GM23248 (cell line): Measurements from ENCODE around the gene OSGIN1. TPM values are rescaled to one million over a fixed set of nuclear protein-coding genes. Genes with fewer than 3 reads are reported as not detected.

Source experiments
- DNase-seq: peaks from one replicate; pipeline ENCODE4 v3.0.0-alpha.2; 2015
- H2AFZ ChIP-seq: fragments of 200-600 bp; sonication (generic); 2 replicates; pipeline ENCODE4 v1.6.1; 2016; ENCODE audit warnings: antibody characterized with exemption
- H3F3A ChIP-seq: fragments of 200-600 bp; sonication (generic); 2 replicates; pipeline ENCODE4 v1.6.1; 2016; ENCODE audit warnings: mild to moderate bottlenecking, antibody characterized with exemption, mixed run types; ENCODE audit not compliant: insufficient read depth
- H3K27ac ChIP-seq: fragments of 200-600 bp; sonication (generic); 2 replicates; pipeline ENCODE4 v1.5.1; 2016; ENCODE audit warnings: mild to moderate bottlenecking
- H3K27me3 ChIP-seq: fragments of 200-600 bp; sonication (generic); replicated peaks from 2 replicates; pipeline ENCODE4 v1.6.1; 2016; ENCODE audit warnings: mild to moderate bottlenecking; ENCODE audit not compliant: insufficient read depth
- H3K36me3 ChIP-seq: fragments of 200-600 bp; sonication (generic); 2 replicates; pipeline ENCODE4 v1.6.1; 2016; ENCODE audit warnings: low read depth, mild to moderate bottlenecking
- H3K4me1 ChIP-seq: fragments of 200-600 bp; sonication (generic); 2 replicates; pipeline ENCODE4 v1.6.1; 2016; ENCODE audit warnings: mild to moderate bottlenecking; ENCODE audit not compliant: insufficient read depth
- H3K4me2 ChIP-seq: fragments of 200-600 bp; sonication (generic); one replicate; pipeline ENCODE4 v1.6.1; 2016; ENCODE audit warnings: mild to moderate bottlenecking; ENCODE audit not compliant: unreplicated experiment
- H3K4me3 ChIP-seq: fragments of 200-600 bp; sonication (generic); 2 replicates; pipeline ENCODE4 v1.5.1; 2016; ENCODE audit warnings: mild to moderate bottlenecking
- H3K79me2 ChIP-seq: fragments of 200-600 bp; sonication (generic); 2 replicates; pipeline ENCODE4 v1.6.1; 2016; ENCODE audit warnings: mild to moderate bottlenecking; ENCODE audit not compliant: insufficient read depth
- H3K9ac ChIP-seq: fragments of 200-600 bp; sonication (generic); 2 replicates; pipeline ENCODE4 v1.6.1; 2016; ENCODE audit warnings: mild to moderate bottlenecking
- H3K9me2 ChIP-seq: fragments of 200-600 bp; sonication (generic); 2 replicates; pipeline ENCODE4 v1.6.1; 2016; ENCODE audit warnings: mixed run types, mild to moderate bottlenecking, moderate library complexity; ENCODE audit not compliant: insufficient read depth
- H3K9me3 ChIP-seq: fragments of 200-600 bp; sonication (generic); one replicate; pipeline ENCODE4 v1.6.1; 2017; ENCODE audit warnings: low read depth
- H4K20me1 ChIP-seq: fragments of 200-600 bp; sonication (generic); 2 replicates; pipeline ENCODE4 v1.6.0; 2016; ENCODE audit not compliant: insufficient read depth
- EZH2 ChIP-seq: fragments of 200-600 bp; sonication (generic); IDR thresholded peaks from 2 replicates; pipeline ENCODE4 v1.6.1; 2018; ENCODE audit warnings: antibody characterized with exemption, mild to moderate bottlenecking; ENCODE audit not compliant: insufficient read depth, poor library complexity, severe bottlenecking
- EZH2phosphoT487 ChIP-seq: fragments of 200-600 bp; sonication (generic); IDR thresholded peaks from 2 replicates; pipeline ENCODE4 v1.6.1; 2018; ENCODE audit warnings: antibody characterized with exemption, moderate library complexity, mild to moderate bottlenecking, low read depth; ENCODE audit not compliant: insufficient read depth
- WGBS, 2 experiments: methylation state at CpG; one replicate each; pipeline ENCODE4 v1.1.6; 2015 to 2017; ENCODE audit warnings: low lambda C conversion rate in 2 of 2, low coverage in 1 of 2; ENCODE audit errors: missing lambda C conversion rate in 2 of 2; 5-methylcytosine and 5-hydroxymethylcytosine counted together
- in situ Hi-C: fragments of 300-500 bp; cut with MboI; formaldehyde crosslinking; loops from 2 replicates; pipeline ENCODE4 v1.15.0; 2020
- polyA plus RNA-seq: library from polyadenylated mRNA; unstranded; fragments of >200 nt; fragmentation: Nextera tagmentation; extraction: Ambion mirVana; gene quantifications from 2 replicates; pipeline ENCODE4 v1.2.1, GENCODE V29; 2016
- total RNA-seq: library from RNA; depleted of rRNA; stranded (reverse); fragments of >200 nt; shearing (Covaris generic); gene quantifications from 2 replicates; pipeline ENCODE4 v1.2.3, GENCODE V29; 2014

Gene OSGIN1
- total and polyA plus RNA-seq, 2 experiments from 2014 or later: 1.1 to 6.3 TPM

GRCh38 chr16:83966153-83966696 lies 13.2 kb downstream of the OSGIN1 start:
- Histone ChIP-seq H3K79me2 (no peaks in the 10 kb centered on the region), H2AFZ (no peak overlapping the region), H4K20me1 (no peaks in the 10 kb centered on the region), H3K9me2 (no peaks in the 10 kb centered on the region), H3K9ac (no peak overlapping the region), H3K4me1 (no peaks in the 10 kb centered on the region), H3K9me3 (no peaks in the 10 kb centered on the region), H3K27me3 (no peaks in the 10 kb centered on the region; the same call in 1 of the 2 replicates), H3K36me3 (no peaks in the 10 kb centered on the region; the same call in 1 of the 2 replicates), H3K27ac (no peak overlapping the region), H3K4me2 (no peak overlapping the region), H3F3A (no peaks in the 10 kb centered on the region), H3K4me3 (no peak overlapping the region)
- 85 to 94% methylated on average over 8 to 13 of the region's 13 CpGs for WGBS, 2 experiments
- no peak for TF ChIP-seq EZH2
- no peak for TF ChIP-seq EZH2phosphoT487
- DNase-seq: no peak
- in situ Hi-C loops: loop anchor here (5.0 kb wide), 1 partner anchor 81 kb away; no protein-coding TSS in a partner anchor

GRCh38 chr16:83967091-83967490 lies 14.1 kb downstream of the OSGIN1 start:
- in situ Hi-C loops: loop anchor here (5.0 kb wide), 1 partner anchor 80 kb away; no protein-coding TSS in a partner anchor
- no peak overlapping the region for H3K27ac ChIP-seq
- 50 to 52% methylated on average over 2 of the region's 2 CpGs for WGBS, 2 experiments
- H3K9ac ChIP-seq: no peak overlapping the region
- H3K27me3 ChIP-seq: no peaks in the 10 kb centered on the region; the same call in 1 of the 2 replicates
- no peak overlapping the region for H3K4me3 ChIP-seq
- H3F3A ChIP-seq: no peaks in the 10 kb centered on the region
- no peaks in the 10 kb centered on the region for H3K9me3 ChIP-seq
- no peak overlapping the region for H2AFZ ChIP-seq
- TF ChIP-seq EZH2: no peak
- no peak for TF ChIP-seq EZH2phosphoT487
- no peak for DNase-seq
- H3K4me1 ChIP-seq: no peaks in the 10 kb centered on the region
- no peaks in the 10 kb centered on the region for H4K20me1 ChIP-seq
- no peaks in the 10 kb centered on the region for H3K36me3 ChIP-seq
- H3K9me2 ChIP-seq: no peaks in the 10 kb centered on the region
- H3K79me2 ChIP-seq: no peaks in the 10 kb centered on the region
- H3K4me2 ChIP-seq: no peak overlapping the region

- TF ChIP-seq EZH2 (no peak), EZH2phosphoT487 (no peak)
- Histone ChIP-seq H3K9me3 (no peaks in the 10 kb centered on the region), H3K36me3 (no peaks in the 10 kb centered on the region), H2AFZ (no peak within 1 kb of the TSS), H4K20me1 (no peaks in the 10 kb centered on the region), H3K9me2 (no peaks in the 10 kb centered on the region), H3K27ac (no peak within 1 kb of the TSS), H3K4me2 (peak within 1 kb of the TSS; percentile 28), H3K4me1 (no peaks in the 10 kb centered on the region), H3K79me2 (no peaks in the 10 kb centered on the region), H3K4me3 (peak within 1 kb of the TSS; percentile 65; the same call in 1 of the 2 replicates), H3F3A (no peaks in the 10 kb centered on the region), H3K9ac (no peak within 1 kb of the TSS), H3K27me3 (no peaks in the 10 kb centered on the region; the same call in 1 of the 2 replicates)
- in situ Hi-C loops: loop anchor here (5.0 kb wide), 1 partner anchor 79 kb away; no protein-coding TSS in a partner anchor
- 3 to 9% methylated on average over 9 to 35 of the region's 35 CpGs for WGBS, 2 experiments
- DNase-seq: peak; percentile 73
These were observed 14.8 kb downstream of the OSGIN1 start, which contains the start of gene NECAB2 for GRCh38 chr16:83967838-83968305. TSS of gene NECAB2 (plus strand) at chr16:83968244. CDS start at chr16:83968649, 405 bp downstream.

GRCh38 chr16:83968306-83968851 lies 15.3 kb downstream of the OSGIN1 start:
- Histone ChIP-seq H3K9me3 (no peaks in the 10 kb centered on the region), H3K4me2 (peak overlapping the region; percentile 28), H3K4me3 (peak overlapping the region; percentile 65; the same call in 1 of the 2 replicates), H3K27ac (no peak overlapping the region), H3K9me2 (no peaks in the 10 kb centered on the region), H3K27me3 (no peaks in the 10 kb centered on the region; the same call in 1 of the 2 replicates), H4K20me1 (no peaks in the 10 kb centered on the region), H3K36me3 (no peaks in the 10 kb centered on the region), H3F3A (no peaks in the 10 kb centered on the region), H3K79me2 (no peaks in the 10 kb centered on the region), H2AFZ (no peak overlapping the region), H3K9ac (no peak overlapping the region), H3K4me1 (no peaks in the 10 kb centered on the region)
- TF ChIP-seq EZH2 (no peak), EZH2phosphoT487 (no peak)
- WGBS, 2 experiments: 4% methylated on average over 10 of the region's 87 CpGs; no CpG with 5 or more reads in 1 of the 2 experiments
- in situ Hi-C loops: loop anchor here (5.0 kb wide), 1 partner anchor 79 kb away; no protein-coding TSS in a partner anchor
- DNase-seq: peak; percentile 53
